ENCODE measurements around the gene KCNK2.

KCNK2 gene

GRCh38 chr1:215095524-215095923 is 13.0 kb downstream of the KCNK2 start:
- DNase-seq (ENCODE audit: low spot score), result no peak

GRCh38 chr1:215101511-215101910 is 19.0 kb downstream of the KCNK2 start:
- DNase-seq (ENCODE audit: low spot score), result no peak

- DNase-seq (ENCODE audit: low spot score), result peak; percentile 52
These were observed 21.7 kb downstream of the KCNK2 start for GRCh38 chr1:215104283-215104682.

GRCh38 chr1:215106067-215106466 is 23.5 kb downstream of the KCNK2 start:
- no peak for DNase-seq (ENCODE audit: low spot score)

GRCh38 chr1:215109171-215109570 is 26.6 kb downstream of the KCNK2 start:
- DNase-seq (ENCODE audit: low spot score), result peak; percentile 46

- DNase-seq (ENCODE audit: low spot score), result no peak
These were observed 29.4 kb downstream of the KCNK2 start for GRCh38 chr1:215111916-215112315.

GRCh38 chr1:215113776-215114153 is 31.2 kb downstream of the KCNK2 start:
- no peak for DNase-seq (ENCODE audit: low spot score)

GRCh38 chr1:215114154-215114933 is 31.8 kb downstream of the KCNK2 start:
- peak; percentile 43 for DNase-seq (ENCODE audit: low spot score)

- no peak for DNase-seq (ENCODE audit: low spot score)
These were observed 33.2 kb downstream of the KCNK2 start for GRCh38 chr1:215115760-215116159.

- DNase-seq (ENCODE audit: low spot score), result no peak
These were observed 35.5 kb downstream of the KCNK2 start for GRCh38 chr1:215118081-215118480.

GRCh38 chr1:215119056-215119455 is 36.5 kb downstream of the KCNK2 start:
- no peak for DNase-seq (ENCODE audit: low spot score)

GRCh38 chr1:215119719-215120365 is 37.3 kb downstream of the KCNK2 start:
- no peak for DNase-seq (ENCODE audit: low spot score)

GRCh38 chr1:215128504-215128903 is 46.0 kb downstream of the KCNK2 start:
- DNase-seq (ENCODE audit: low spot score), result no peak

- DNase-seq (ENCODE audit: low spot score), result no peak
These were observed 48.8 kb downstream of the KCNK2 start for GRCh38 chr1:215131291-215131690.

GRCh38 chr1:215132156-215132555 is 49.6 kb downstream of the KCNK2 start:
- no peak for DNase-seq (ENCODE audit: low spot score)

GRCh38 chr1:215133532-215133931 is 51.0 kb downstream of the KCNK2 start:
- no peak for DNase-seq (ENCODE audit: low spot score)

GRCh38 chr1:215137985-215138384 is 55.4 kb downstream of the KCNK2 start:
- no peak for DNase-seq (ENCODE audit: low spot score)

GRCh38 chr1:215140135-215140534 is 57.6 kb downstream of the KCNK2 start:
- no peak for DNase-seq (ENCODE audit: low spot score)

GRCh38 chr1:215141460-215141859 is 58.9 kb downstream of the KCNK2 start:
- DNase-seq (ENCODE audit: low spot score), result no peak

- DNase-seq (ENCODE audit: low spot score), result no peak
These were observed 61.0 kb downstream of the KCNK2 start for GRCh38 chr1:215143497-215143896.

GRCh38 chr1:215146240-215146975 is 63.9 kb downstream of the KCNK2 start:
- DNase-seq (ENCODE audit: low spot score), result peak; percentile 5

GRCh38 chr1:215147024-215147423 is 64.5 kb downstream of the KCNK2 start:
- no peak for DNase-seq (ENCODE audit: low spot score)

Data from putamen (tissue), 1 donor.